HEK293 (cell line): ENCODE data around the gene DYNC1I1.

Source experiments
- KLF8 ChIP-seq: fragments of 450-650 bp; formaldehyde crosslinking; IDR thresholded peaks from 2 replicates; pipeline ENCODE4 v1.5.1; 2016; ENCODE audit warnings: missing biosample characterization, missing genetic modification characterization
- MZF1 ChIP-seq: fragments of 450-650 bp; formaldehyde crosslinking; IDR thresholded peaks from 2 replicates; pipeline ENCODE4 v1.5.1; 2017; ENCODE audit warnings: missing biosample characterization, missing genetic modification characterization, borderline replicate concordance
- TRIM28 ChIP-seq: IDR thresholded peaks from 2 replicates; pipeline ENCODE4 v1.6.1; 2011; ENCODE audit warnings: low read length, control low read depth, borderline replicate concordance
- ZBTB10 ChIP-seq: fragments of 450-650 bp; formaldehyde crosslinking; IDR thresholded peaks from 2 replicates; pipeline ENCODE4 v1.5.1; 2016; ENCODE audit warnings: missing biosample characterization, missing genetic modification characterization
- ZBTB11 ChIP-seq: fragments of 450-650 bp; formaldehyde crosslinking; conservative IDR thresholded peaks from 2 replicates; pipeline ENCODE4 v1.5.1; 2016; ENCODE audit warnings: low read depth, missing biosample characterization, missing genetic modification characterization
- ZBTB20 ChIP-seq: fragments of 450-650 bp; formaldehyde crosslinking; IDR thresholded peaks from 2 replicates; pipeline ENCODE4 v1.5.1; 2016; ENCODE audit warnings: missing biosample characterization, missing genetic modification characterization
- ZBTB48 ChIP-seq: fragments of 450-650 bp; formaldehyde crosslinking; IDR thresholded peaks from 2 replicates; pipeline ENCODE4 v1.5.1; 2016; ENCODE audit warnings: missing biosample characterization, missing genetic modification characterization
- ZFP69B ChIP-seq: fragments of 450-650 bp; formaldehyde crosslinking; IDR thresholded peaks from 2 replicates; pipeline ENCODE4 v1.5.1; 2016; ENCODE audit warnings: missing biosample characterization, missing genetic modification characterization
- ZNF157 ChIP-seq: fragments of 450-650 bp; formaldehyde crosslinking; IDR thresholded peaks from 2 replicates; pipeline ENCODE4 v1.5.1; 2016; ENCODE audit warnings: missing biosample characterization, missing genetic modification characterization
- ZNF16 ChIP-seq: fragments of 450-650 bp; formaldehyde crosslinking; IDR thresholded peaks from 2 replicates; pipeline ENCODE4 v1.5.1; 2016; ENCODE audit warnings: low read depth, missing biosample characterization, missing genetic modification characterization
- ZNF19 ChIP-seq: fragments of 450-650 bp; formaldehyde crosslinking; IDR thresholded peaks from 2 replicates; pipeline ENCODE4; 2016; ENCODE audit warnings: missing biosample characterization, missing genetic modification characterization, low read depth
- ZNF266 ChIP-seq: fragments of 450-650 bp; formaldehyde crosslinking; IDR thresholded peaks from 2 replicates; pipeline ENCODE4 v1.5.1; 2016; ENCODE audit warnings: missing biosample characterization, missing genetic modification characterization, low read depth
- ZNF280D ChIP-seq: fragments of 450-650 bp; formaldehyde crosslinking; IDR thresholded peaks from 2 replicates; pipeline ENCODE4 v1.5.1; 2016; ENCODE audit warnings: missing biosample characterization, missing genetic modification characterization
- ZNF324 ChIP-seq: fragments of 450-650 bp; formaldehyde crosslinking; IDR thresholded peaks from 2 replicates; pipeline ENCODE4 v1.5.1; 2016; ENCODE audit warnings: missing biosample characterization, missing genetic modification characterization
- ZNF335 ChIP-seq: fragments of 450-650 bp; formaldehyde crosslinking; conservative IDR thresholded peaks from 2 replicates; pipeline ENCODE4 v1.5.1; 2016; ENCODE audit warnings: missing biosample characterization, missing genetic modification characterization
- ZNF37A ChIP-seq: fragments of 450-650 bp; IDR thresholded peaks from 2 replicates; pipeline ENCODE4 v1.5.1; 2018; ENCODE audit warnings: missing biosample characterization, missing genetic modification characterization
- ZNF473 ChIP-seq: fragments of 450-650 bp; formaldehyde crosslinking; IDR thresholded peaks from 2 replicates; pipeline ENCODE4 v1.5.1; 2017; ENCODE audit warnings: missing biosample characterization, missing genetic modification characterization
- ZNF518A ChIP-seq: fragments of 450-650 bp; formaldehyde crosslinking; conservative IDR thresholded peaks from 2 replicates; pipeline ENCODE4 v1.5.1; 2016; ENCODE audit warnings: low read depth, missing biosample characterization, missing genetic modification characterization
- ZNF521 ChIP-seq: fragments of 450-650 bp; formaldehyde crosslinking; IDR thresholded peaks from 2 replicates; pipeline ENCODE4 v1.5.1; 2017; ENCODE audit warnings: missing biosample characterization, mild to moderate bottlenecking, missing genetic modification characterization
- ZNF629 ChIP-seq: fragments of 450-650 bp; formaldehyde crosslinking; IDR thresholded peaks from 2 replicates; pipeline ENCODE4 v1.5.1; 2017; ENCODE audit warnings: missing biosample characterization, missing genetic modification characterization
- ZNF704 ChIP-seq: fragments of 450-650 bp; formaldehyde crosslinking; IDR thresholded peaks from 2 replicates; pipeline ENCODE4 v1.5.1; 2016; ENCODE audit warnings: missing biosample characterization, missing genetic modification characterization
- ZNF76 ChIP-seq: fragments of 450-650 bp; formaldehyde crosslinking; IDR thresholded peaks from 2 replicates; pipeline ENCODE4; 2016; ENCODE audit warnings: low read depth, missing biosample characterization, missing genetic modification characterization, borderline replicate concordance
- ZNF776 ChIP-seq: fragments of 450-650 bp; formaldehyde crosslinking; IDR thresholded peaks from 2 replicates; pipeline ENCODE4 v1.5.0; 2017; ENCODE audit warnings: missing biosample characterization, missing genetic modification characterization, borderline replicate concordance
- ZNF791 ChIP-seq: fragments of 450-650 bp; formaldehyde crosslinking; IDR thresholded peaks from 2 replicates; pipeline ENCODE4 v1.5.1; 2016; ENCODE audit warnings: missing biosample characterization, missing genetic modification characterization
- ZNF843 ChIP-seq: fragments of 450-650 bp; formaldehyde crosslinking; IDR thresholded peaks from 2 replicates; pipeline ENCODE4 v1.5.1; 2016; ENCODE audit warnings: missing biosample characterization, missing genetic modification characterization

The DYNC1I1 gene

GRCh38 chr7:95772771-95773581 is 622 bp downstream of the DYNC1I1 start (continued):
- TF ChIP-seq ZNF518A (tag by site-specific recombination) (no peak), ZNF16 (tag by site-specific recombination) (no peak), ZNF324 (tag by site-specific recombination) (no peak), ZNF280D (tag by site-specific recombination) (no peak), ZNF157 (no peak), ZNF335 (tag by site-specific recombination) (peak; percentile 69), ZNF76 (no peak), TRIM28 (no peak), ZNF704 (tag by site-specific recombination) (no peak), ZBTB20 (tag by site-specific recombination) (0 out of 2 replicates have a peak, but pooled peaks have one; percentile 7), ZNF521 (tag by site-specific recombination) (no peak), ZNF843 (tag by site-specific recombination) (no peak), ZNF473 (tag by site-specific recombination) (no peak), ZNF37A (tag by site-specific recombination) (no peak), ZBTB48 (no peak), ZNF791 (tag by site-specific recombination) (no peak), KLF8 (tag by site-specific recombination) (no peak), ZNF629 (no peak), ZBTB10 (tag by site-specific recombination) (no peak), ZFP69B (no peak), ZBTB11 (no peak; the same call in 1 of the 2 replicates), ZNF776 (no peak), ZNF19 (tag by site-specific recombination) (no peak), ZNF266 (tag by site-specific recombination) (no peak), MZF1 (no peak)
